SU-DHL-6 (cell line): Measurements from ENCODE around the gene SRPK2.

Source experiments
- EZH2phosphoT487 ChIP-seq: fragments of 200-600 bp; sonication (generic), shearing (Covaris generic); conservative IDR thresholded peaks from 2 replicates; pipeline ENCODE4 v1.6.1; 2018; ENCODE audit warnings: mild to moderate bottlenecking, antibody characterized with exemption, low read length, moderate library complexity, mixed read lengths
- TF ChIP-seq, protein P1 (sequence below): fragments of 200-600 bp; sonication (generic); IDR thresholded peaks from one replicate; pipeline ENCODE4 v1.5.1; 2017; ENCODE audit warnings: antibody characterized with exemption, mild to moderate bottlenecking, low read length, moderate library complexity; ENCODE audit not compliant: insufficient read depth, poor library complexity, severe bottlenecking

- TF ChIP-seq EZH2phosphoT487: no peak
- TF ChIP-seq, protein P1, sequence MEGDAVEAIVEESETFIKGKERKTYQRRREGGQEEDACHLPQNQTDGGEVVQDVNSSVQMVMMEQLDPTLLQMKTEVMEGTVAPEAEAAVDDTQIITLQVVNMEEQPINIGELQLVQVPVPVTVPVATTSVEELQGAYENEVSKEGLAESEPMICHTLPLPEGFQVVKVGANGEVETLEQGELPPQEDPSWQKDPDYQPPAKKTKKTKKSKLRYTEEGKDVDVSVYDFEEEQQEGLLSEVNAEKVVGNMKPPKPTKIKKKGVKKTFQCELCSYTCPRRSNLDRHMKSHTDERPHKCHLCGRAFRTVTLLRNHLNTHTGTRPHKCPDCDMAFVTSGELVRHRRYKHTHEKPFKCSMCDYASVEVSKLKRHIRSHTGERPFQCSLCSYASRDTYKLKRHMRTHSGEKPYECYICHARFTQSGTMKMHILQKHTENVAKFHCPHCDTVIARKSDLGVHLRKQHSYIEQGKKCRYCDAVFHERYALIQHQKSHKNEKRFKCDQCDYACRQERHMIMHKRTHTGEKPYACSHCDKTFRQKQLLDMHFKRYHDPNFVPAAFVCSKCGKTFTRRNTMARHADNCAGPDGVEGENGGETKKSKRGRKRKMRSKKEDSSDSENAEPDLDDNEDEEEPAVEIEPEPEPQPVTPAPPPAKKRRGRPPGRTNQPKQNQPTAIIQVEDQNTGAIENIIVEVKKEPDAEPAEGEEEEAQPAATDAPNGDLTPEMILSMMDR: no peak
Measured at GRCh38 chr7:105319578-105319977, 69.1 kb downstream of the SRPK2 start.
